ENCODE measurements around the gene BICRA. TPM values are rescaled to one million over a fixed set of nuclear protein-coding genes. Genes with fewer than 3 reads are reported as not detected.

BICRA gene
- total and polyA plus RNA-seq, 2 of the 4 experiments (the other 2 are of a cell fraction) = 1.8 to 3.5 TPM

GRCh38 chr19:47703301-47703700 is 94.4 kb downstream of the BICRA start:
- peak overlapping the region; percentile 6; the same call in 1 of the 2 replicates for H2BK20ac ChIP-seq (ENCODE audit: low read depth, low read length)
- ChIA-PET POLR2A (ENCODE audit: unreplicated experiment) (no interaction called here), CTCF (interaction anchor here (0.6 to 1.6 kb wide), 4 partner anchors 9 to 267 kb away, joined by 3 to 8 read pairs (median 4); partner anchors contain the start of gene EHD2)
- no peak for DNase-seq
- H3K9ac ChIP-seq (ENCODE audit: low read depth, low read length) = no peak overlapping the region
- in situ Hi-C loops (cut with MboI; ENCODE audit: low sequenced_read_pairs) = loop anchor here (25.0 kb wide), 1 partner anchor 416 kb away; no protein-coding TSS in a partner anchor
- no peak overlapping the region for H3K23ac ChIP-seq (ENCODE audit: low read depth, low read length)
- no peak overlapping the region for H3K4me3 ChIP-seq (ENCODE audit: insufficient read depth, low read depth, low read length)
- intact Hi-C loops (cut with micrococcal nuclease) = no loop called here
- H2AK5ac ChIP-seq (ENCODE audit: low read depth, low read length) = peak overlapping the region; percentile 78
- peaks cover 41% of the 10 kb centered on the region for H4K20me1 ChIP-seq (ENCODE audit: insufficient read depth, low read length)
- peaks cover 4% of the 10 kb centered on the region; the same call in 1 of the 2 replicates for H3K9me3 ChIP-seq (ENCODE audit: control insufficient read depth, insufficient read depth, low read length)
- BruUV-seq (replicated peaks) = no TSS peak
- H2AK9ac ChIP-seq (replicated peaks; ENCODE audit: low read depth, low read length, poor library complexity) = no peak overlapping the region
- peak overlapping the region; percentile 75 for H3K18ac ChIP-seq (ENCODE audit: low read depth, low read length)
- H2BK120ac ChIP-seq (ENCODE audit: low read depth, low read length) = peak overlapping the region; percentile 37
- no peaks in the 10 kb centered on the region for H3K27me3 ChIP-seq (ENCODE audit: control insufficient read depth, insufficient read depth, low read length)
- H4K91ac ChIP-seq (ENCODE audit: insufficient read depth, low read depth, low read length) = peak overlapping the region; percentile 66
- no peak overlapping the region for H3K14ac ChIP-seq (replicated peaks; ENCODE audit: low read depth, low read length)
- H3K56ac ChIP-seq (ENCODE audit: extremely low read depth, insufficient read depth, low read length) = no peak overlapping the region; the same call in 1 of the 2 replicates
- no peak for ATAC-seq (ENCODE audit: low read depth)
- H2BK15ac ChIP-seq (ENCODE audit: low read depth, low read length) = 0 out of 3 replicates have a peak overlapping the region, but pooled peaks have one; percentile 52
- peaks cover 5% of the 10 kb centered on the region for H3K4me1 ChIP-seq (ENCODE audit: control insufficient read depth, insufficient read depth, low read length)
- H3K79me1 ChIP-seq (ENCODE audit: low read depth in 1 of 2, low read length in 2 of 2) = peaks cover 0 to 16% of the 10 kb centered on the region in 2 experiments; a peak in 2 of 4 replicates
- 100% methylated on average over 3 of the region's 5 CpGs; no CpG with 5 or more reads in 1 of the 2 experiments for WGBS, 2 experiments (ENCODE audit: extremely low coverage in 2 of 2, insufficient read length in 1 of 2)
- H2BK5ac ChIP-seq (ENCODE audit: low read depth, low read length, poor library complexity, severe bottlenecking) = peak overlapping the region; percentile 70
- H3K36me3 ChIP-seq (ENCODE audit: control insufficient read depth, insufficient read depth, low read length) = peaks cover 34% of the 10 kb centered on the region; the same call in 1 of the 2 replicates
- TF ChIP-seq CHD1 (IDR thresholded peaks at IDR 0.05; ENCODE audit: low read depth, low read length) = no peak
- TF ChIP-seq ELK1 (IDR thresholded peaks at IDR 0.05; ENCODE audit: borderline replicate concordance, low read depth, low read length) = no peak
- TF ChIP-seq BHLHE40 (IDR thresholded peaks at IDR 0.05; ENCODE audit: low read depth, low read length) = no peak
- TF ChIP-seq MAFK (IDR thresholded peaks at IDR 0.05; ENCODE audit: low read depth, low read length) = no peak
- no peak for TF ChIP-seq MXI1 (IDR thresholded peaks at IDR 0.05; ENCODE audit: borderline replicate concordance, low read depth, low read length)
- TF ChIP-seq USF2 (IDR thresholded peaks at IDR 0.05; ENCODE audit: low read depth, low read length) = no peak
- TF ChIP-seq RFX5 (IDR thresholded peaks at IDR 0.05; ENCODE audit: low read depth, low read length) = no peak
- no peak for TF ChIP-seq RCOR1 (IDR thresholded peaks at IDR 0.05; ENCODE audit: insufficient replicate concordance, low read length)
- H4K5ac ChIP-seq (ENCODE audit: low read depth, low read length) = peak overlapping the region; percentile 71
- dilution Hi-C loops (cut with HindIII; ENCODE audit: low sequenced_read_pairs, unreplicated experiment) = no loop called here
- H3K4me2 ChIP-seq (ENCODE audit: low read depth, low read length) = no peak overlapping the region
- peaks cover 4% of the 10 kb centered on the region for H3K9me1 ChIP-seq (ENCODE audit: insufficient read depth, low read length)
- H4K8ac ChIP-seq (ENCODE audit: low read depth in 2 of 2, low read length in 2 of 2) = peak overlapping the region in 1 of 2 experiments; percentile 30; a peak in 1 of 4 replicates
- no peak overlapping the region for H2AFZ ChIP-seq (replicated peaks; ENCODE audit: low read length, poor library complexity)
- H3K4ac ChIP-seq (ENCODE audit: low read depth, low read length) = peak overlapping the region; percentile 15
- peak overlapping the region; percentile 43; the same call in 1 of the 2 replicates for H3K27ac ChIP-seq (ENCODE audit: insufficient read depth, low read length)
